ENCODE data around the gene SLC9A9.

GRCh38 chr3:143617050-143617449 lies 231.2 kb downstream of the SLC9A9 start:
- TF ChIP-seq CTCF (IDR thresholded peaks at IDR 0.05; ENCODE audit: low read depth, low read length) (no peak), EZH2phosphoT487 (IDR thresholded peaks at IDR 0.05; ENCODE audit: low read depth) (no peak)
